HG03575 (cell line): ENCODE measurements around the gene DNASE1L2.
"Not testable (repeated sequence)": the region's sequence is repeated elsewhere in the genome, so short reads cannot be mapped to it uniquely, and the experiment has no call there.

ENCODE experiments used
- ATAC-seq: cut with Tn5 transposase; IDR thresholded peaks from one replicate; pipeline ENCODE4 v1.9.1; 2021; ENCODE audit not compliant: unreplicated experiment, insufficient number of reproducible peaks, low FRiP score; ENCODE audit errors: extremely low read depth

Gene DNASE1L2

DNA sequence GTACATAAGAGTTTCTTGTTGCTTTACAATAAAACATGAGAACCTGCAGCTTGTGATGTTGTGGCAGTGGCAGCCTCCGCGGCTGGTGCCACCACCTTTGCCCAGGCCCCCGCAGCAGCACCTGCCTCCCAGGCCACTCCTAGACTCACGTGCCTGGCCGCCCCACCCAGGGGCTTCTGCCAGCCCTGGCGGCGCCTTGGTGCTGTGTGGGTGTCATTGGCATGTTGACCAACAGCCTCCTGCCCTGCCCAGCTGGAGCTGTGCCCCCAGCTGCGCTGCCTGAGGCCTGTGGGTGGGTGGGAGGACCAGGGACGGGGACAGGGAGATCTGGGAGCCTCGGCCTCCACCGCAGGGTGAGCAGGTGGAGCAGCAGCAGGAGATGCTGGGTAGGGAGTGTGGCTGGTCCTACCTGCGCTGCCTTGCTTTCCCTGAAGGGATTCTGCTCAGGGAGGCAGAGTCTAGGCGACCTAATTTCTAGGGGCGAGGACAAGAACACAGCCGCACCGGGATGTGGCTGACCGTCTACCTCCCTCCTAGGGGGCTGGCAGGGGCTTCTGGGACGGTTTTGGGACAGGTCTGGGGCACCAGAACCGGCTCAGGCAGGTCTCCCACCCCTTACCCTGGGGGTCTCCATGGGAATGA is 428 bp upstream of the DNASE1L2 start:
- ATAC-seq = no peak

DNA sequence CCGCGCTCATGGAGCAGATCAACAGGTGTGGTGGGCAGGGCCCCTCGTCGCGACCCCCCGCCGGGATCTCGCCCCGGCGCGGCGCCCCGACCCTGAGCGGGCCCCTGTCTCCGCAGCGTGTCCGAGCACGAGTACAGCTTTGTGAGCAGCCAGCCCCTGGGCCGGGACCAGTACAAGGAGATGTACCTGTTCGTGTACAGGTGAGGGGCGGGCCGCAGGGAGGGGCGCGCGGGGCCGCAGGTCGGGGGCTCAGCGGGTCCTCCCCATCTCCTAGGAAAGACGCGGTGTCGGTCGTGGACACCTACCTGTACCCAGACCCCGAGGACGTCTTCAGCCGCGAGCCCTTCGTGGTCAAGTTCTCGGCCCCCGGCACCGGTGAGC is 848 bp downstream of the DNASE1L2 start:
- no peak for ATAC-seq

DNA sequence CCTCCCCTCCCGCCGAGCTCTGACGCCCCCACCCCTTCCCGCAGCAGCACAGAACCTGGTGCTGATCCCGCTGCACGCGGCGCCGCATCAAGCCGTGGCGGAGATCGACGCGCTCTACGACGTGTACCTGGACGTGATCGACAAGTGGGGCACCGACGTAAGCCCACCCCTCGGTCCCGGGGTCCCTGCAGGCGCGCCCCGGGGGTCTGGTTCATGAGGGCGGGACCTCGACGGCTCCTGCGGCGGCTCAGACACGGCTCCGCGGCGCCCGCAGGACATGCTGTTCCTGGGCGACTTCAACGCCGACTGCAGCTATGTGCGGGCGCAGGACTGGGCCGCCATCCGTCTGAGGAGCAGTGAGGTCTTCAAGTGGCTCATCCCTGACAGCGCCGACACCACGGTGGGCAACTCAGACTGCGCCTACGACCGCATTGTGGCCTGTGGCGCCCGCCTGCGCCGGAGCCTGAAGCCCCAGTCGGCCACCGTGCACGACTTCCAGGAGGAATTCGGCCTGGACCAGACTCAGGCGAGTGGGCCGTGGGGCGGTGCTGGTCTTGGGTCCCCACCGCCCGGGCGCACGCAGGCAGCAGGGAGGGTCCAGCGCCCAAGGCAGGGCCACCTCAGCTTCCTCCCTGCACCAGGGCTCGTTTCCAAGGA is 1.4 kb downstream of the DNASE1L2 start:
- ATAC-seq = no peak

DNA sequence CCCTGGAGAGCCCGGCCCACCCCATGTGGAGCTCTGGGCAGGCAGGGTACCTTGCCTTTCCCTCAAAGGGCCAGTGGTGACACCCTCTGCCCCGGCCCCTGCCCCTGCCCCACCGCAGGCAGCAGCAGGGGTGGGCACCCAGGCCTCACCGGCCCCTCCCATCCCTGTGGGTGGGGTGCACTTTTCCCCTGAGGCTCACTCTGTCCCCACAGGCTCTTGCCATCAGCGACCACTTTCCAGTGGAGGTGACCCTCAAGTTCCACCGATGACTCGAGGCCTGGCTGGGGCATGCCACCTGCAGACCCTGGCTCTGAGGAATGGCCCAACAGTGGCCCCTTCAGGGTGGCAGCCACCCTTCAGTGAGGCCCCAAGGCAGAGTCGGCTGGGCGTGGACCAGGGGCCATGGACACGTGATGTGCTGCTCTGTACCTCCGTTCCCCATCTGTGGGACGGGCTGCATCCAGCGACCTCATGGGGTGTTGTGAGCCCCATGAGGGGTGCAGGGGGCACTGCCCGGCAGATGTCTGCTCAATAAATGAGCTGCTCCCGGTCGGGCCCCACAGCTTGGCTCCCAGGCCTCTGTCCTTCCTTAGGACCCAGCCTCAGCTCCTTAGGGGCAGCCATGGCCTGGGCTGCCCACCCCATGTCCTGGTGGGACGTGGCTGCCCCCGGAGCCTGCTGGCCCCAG is 2.0 kb downstream of the DNASE1L2 start:
- no peak for ATAC-seq

DNA sequence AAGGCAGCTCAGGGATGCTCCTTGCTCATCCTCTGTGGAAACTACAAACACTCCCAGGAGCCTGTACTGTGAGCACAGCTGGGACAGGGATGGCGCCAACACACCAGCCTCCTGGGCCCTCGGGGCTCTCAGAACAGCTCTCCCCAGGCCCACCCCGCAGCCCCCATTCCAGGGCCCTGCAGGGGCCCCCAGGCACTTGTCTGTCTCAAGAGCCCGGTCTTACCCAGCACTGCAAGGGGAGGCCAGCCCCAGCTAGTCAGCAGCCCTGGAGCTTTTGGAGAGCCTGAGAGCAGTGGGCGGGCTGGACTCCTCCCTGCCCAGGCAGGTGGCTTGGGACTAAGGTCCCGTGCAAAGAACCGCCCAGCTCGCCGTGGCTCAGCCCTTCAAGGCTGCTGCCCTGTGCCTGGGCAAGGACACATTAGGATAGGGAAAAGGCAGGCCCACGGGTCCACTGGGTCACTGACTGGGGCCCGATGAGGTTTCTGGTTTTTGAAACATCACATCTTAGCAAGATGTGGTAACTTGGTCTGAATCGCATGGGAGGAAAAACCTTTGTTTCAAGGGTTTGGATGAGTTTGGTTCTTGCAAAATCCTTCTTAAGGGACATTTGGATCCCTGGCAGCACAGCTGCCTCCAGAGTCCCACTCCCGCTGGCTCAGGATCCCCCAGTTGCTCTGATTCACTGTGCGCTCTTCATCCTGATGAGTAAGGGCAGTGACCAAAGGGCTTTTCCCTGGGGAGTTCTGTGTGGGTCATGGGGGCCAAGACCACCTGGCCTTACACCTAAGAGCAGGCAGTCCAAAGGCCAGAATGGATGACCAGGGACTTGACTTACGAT is 2.8 kb downstream of the DNASE1L2 start:
- ATAC-seq = no peak

DNA sequence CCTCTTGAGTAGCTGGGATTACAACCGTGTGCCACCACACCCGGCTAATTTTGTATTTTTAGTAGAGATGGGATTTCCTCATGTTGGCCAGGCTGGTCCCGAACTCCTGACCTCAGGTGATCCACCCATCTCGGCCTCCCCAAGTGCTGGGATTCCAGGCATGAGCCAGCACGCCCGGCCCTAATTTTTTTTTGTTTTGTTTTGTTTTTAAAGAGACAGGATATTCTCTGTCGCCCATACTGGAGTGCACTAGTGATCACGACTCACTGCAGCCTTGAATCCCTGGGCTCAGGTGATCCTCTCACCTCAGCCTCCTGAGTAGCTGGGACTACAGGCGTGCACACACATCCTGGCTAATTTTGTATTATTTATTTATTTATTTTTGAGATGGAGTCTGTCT is 4.1 kb downstream of the DNASE1L2 start:
- not testable (repeated sequence) for ATAC-seq

DNA sequence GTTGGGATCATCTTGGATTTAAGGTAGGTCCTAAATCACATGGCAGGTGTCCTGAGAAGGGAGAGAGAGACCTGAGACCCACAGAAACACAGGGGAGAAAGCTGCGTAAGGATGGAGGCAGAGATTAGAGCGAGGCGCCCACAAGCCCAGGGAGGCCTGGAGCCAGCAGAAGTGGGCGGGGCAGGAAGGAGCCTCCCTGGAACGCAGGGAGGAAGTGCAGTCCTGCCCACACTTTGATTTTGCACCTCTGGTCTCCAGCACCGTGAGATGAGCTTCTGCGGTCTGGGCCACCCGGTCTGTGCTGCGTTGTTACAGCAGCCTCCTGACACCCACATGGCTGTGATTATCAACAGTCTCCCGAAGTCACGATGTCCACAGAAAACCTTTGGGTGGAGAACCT is 6.4 kb downstream of the DNASE1L2 start:
- no peak for ATAC-seq

DNA sequence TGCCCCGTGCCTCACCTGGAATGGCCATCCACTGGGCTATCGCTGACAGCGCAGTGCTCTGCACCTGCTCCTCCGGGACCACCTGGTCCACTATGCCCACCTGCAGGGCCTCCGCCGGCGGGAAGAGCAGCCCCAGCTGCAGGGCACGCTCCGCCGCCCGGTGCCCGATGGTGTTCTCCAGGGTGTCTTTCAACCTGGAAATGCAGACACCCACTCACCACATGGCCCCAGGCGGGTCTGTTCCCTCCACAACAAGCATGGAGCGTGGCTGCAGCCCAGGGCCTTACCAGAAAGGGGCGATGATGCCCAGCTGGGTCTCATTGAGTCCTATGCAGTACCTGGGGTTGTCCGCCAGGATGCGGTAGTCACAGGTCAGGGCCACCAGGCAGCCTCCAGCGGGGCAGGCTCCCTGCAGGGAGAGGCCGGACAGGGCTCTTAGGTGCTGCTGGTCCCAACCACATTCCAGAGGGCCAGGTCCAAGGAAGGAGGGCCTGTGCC is 6.8 kb downstream of the DNASE1L2 start:
- no peak for ATAC-seq

DNA sequence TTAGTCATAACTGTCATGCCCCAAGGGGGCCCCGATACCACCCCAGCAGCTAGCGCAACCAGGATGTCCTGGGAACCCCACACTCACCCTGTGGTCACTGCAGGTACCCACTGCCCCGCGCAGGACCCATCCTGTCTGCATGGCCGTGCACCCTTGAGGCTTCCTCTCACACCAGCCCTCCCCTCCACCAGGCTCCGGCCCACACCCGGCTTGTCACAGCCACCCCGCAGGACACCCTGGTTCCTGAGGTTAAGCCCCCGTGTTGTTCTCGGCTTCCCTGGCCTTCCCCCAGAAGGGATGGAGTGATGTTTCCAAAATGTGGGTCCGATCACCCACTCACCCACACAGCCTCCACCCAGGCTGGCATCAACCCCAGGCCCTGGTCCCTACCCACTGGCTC is 7.5 kb downstream of the DNASE1L2 start:
- no peak for ATAC-seq

DNA sequence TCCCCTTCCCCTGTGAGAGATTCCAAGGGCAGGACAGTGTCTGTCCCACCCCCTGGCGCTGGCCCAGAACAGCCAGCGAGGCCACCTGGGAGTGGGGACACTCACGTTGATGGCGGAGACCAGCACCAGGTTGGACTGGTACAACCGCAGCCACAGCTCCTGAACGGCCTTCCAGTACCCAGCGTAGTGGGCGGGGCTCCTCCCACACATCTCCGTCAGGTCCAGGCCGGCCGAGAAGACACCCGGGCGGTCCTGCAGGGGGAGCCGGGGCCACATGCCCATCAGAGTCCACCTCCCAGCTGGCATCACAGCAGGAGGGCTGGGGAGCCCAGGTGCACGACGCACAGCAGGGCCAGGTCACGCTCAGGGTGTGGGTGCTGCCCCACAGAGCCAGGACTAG is 8.1 kb downstream of the DNASE1L2 start:
- ATAC-seq = no peak

DNA sequence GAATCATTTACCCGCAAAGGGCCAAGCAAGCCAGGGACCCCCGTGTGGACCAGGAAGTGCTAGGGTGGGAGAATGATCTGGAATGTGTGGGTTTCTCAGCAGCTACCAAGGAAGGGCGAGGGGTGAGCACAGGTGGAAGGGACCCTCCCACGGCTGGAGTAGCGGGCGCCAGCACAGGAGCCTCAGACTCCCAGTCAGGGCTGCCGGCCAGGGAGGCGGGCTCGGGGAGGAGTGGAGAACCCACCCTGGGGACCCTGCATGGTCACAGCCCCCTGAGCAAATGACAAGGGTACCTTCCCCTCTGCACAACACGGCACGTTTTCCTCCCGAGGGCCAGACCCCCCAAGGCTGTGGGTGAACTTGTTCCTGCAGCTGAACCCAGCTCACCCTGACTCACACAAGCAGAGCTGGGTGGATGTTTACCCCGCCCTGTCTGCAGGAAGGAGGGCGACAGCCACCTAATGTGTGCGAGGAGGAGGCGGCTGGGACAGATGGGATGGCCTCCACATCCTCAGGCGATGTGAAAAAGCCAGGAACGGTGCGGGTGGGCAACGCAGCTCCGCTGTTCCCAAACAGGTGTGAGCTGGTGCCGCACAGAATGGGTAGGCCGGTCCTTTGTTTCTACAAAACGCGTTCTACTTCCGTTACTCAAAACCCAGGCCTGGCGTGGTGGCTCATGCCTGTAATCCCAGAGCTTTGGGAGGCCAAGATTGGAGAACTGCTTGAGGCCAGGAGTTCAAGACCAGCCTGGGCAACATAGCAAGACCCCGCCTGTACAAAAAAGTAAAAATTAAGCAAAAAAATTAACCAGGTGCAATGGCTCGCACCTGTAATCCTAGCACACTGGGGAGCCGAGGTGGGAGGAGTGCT is 8.9 kb downstream of the DNASE1L2 start:
- ATAC-seq = no peak

DNA sequence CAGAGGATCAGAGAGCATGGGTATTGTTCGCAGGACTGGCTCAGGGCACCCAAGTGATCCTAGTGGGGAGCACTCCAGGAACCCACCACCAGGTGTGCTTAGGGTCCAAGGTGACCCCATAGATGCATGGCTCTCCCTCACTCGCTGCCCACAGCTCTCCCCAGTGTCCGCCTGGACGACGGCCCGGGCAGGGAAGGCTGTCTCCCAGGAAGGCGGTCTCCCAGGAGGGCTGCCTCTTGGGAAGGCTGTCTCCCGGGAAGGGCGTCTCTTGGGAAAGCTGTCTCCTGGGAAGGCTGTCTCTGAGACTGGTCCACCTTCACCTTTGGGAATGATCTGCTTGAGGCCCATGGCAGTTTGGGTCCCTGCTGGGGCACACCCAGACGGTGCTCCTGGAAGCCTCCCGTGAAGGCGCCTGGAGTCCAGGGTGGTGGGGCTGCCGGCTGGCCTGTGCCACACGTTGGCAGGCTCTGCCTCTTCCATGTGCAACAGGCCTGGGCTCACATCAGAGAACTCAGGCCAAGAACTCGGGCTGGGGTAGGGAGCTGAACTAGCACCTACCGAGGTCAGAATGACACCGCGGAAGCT is 10.1 kb downstream of the DNASE1L2 start:
- ATAC-seq = no peak

DNA sequence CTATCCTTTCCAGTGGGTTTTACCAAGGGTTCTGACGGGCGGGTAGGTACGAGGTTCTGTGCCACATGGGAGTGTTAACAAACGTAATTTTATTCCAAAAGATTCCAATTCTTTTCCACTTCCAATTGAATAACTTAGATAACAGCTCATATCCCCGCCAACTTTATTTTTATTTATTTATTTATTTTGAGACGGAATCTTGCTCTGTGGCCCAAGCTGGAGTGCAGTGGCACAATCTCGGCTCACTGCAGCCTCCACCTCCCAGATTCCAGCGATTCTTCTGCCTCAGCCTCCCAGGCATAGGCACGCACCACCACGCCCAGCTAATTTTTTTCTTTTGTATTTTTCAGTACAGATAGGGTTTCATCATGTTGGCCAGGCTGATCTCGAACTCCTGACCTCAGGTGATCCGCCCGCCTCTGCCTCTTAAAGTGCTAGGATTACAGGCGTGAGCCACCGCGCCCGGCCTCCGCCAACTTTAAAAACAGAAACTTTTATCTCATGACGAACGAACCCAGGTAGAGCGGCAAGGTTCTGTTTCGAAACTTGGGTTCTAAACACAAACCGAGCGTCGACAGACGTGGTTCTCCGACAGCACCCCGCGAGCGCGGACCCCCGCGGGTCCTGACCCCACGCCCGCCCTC is 14.5 kb downstream of the DNASE1L2 start:
- no peak for ATAC-seq

DNA sequence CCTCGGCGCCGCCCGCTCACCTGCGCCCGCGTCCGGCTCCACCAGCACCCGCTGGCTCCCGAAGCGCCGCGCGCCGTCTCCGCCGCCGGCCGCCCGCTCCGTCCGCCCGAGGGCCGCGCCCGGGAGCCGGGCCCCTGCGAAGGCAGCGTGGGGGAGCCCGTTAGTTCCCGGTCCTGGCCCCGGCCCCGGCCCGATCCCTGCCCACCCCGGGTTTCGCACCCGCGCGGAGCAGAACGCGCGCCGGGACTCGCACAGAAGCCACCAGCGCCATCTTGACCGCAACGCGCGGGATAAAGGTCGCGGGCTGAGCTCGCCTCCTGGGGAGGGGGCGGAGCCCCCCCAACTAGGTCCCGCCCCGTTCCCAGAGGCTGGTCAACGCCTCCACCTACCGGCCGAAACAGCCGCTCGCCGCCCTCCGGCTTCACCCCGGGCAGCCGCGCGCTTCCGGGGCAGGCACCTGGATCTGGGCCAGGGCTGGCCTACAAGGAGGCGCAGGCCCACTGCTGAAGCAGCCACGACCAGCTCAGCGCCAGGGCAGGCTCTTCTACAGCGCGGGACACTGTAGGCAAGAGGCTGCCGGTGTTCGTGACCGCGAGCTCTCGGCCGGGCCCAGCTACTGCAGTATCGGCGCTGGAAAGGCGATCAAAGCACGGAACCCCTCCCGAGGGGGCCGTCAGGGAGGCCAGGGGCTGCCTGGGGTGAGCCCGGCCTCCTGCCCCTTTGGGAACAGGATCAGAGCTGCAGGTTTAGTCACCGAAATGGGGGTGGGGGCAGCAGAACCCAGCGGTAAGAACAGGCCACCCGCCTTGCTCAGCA is 15.3 kb downstream of the DNASE1L2 start, which contains the start of gene ECI1:
TSS of gene ECI1 (minus strand) at position 292 of the 816 bp plus-strand sequence. CDS start at position 271, 21 bp downstream.
- no peak for ATAC-seq

DNA sequence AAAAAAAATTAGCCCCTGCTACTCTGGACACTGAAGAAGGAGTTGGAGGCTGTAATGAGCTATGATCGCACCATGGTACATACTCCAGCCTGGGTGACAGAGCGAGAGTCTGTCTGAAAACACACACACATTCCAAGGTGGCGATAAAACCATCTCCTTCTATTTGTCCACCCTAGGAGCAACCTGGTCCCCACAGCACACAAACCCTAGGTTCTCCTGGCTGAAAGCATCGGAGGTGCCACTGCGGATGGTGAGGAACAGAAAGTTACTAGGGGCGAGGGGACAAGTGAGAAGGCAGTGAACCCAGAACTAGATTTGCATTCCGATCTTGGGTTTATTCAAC is 16.5 kb downstream of the DNASE1L2 start:
- ATAC-seq = no peak

DNA sequence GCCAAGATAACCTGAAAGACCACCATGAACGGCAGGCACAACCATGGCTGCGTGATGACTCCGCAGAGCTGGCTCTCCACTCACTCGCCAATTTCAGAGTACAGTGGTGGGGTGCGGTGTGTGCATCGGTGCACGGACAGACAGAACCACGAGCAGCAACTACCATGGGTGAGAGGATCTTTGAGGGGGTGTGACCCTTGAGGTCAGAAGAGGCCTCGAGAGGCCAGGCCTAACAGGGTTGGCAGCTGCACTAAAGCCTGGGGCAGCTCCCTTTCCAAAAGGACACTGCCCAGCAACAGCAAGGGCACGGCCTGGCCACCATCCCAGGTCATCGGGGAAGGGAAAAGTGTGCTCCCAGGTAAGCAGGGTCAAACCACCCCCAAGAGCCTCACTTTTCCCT is 17.0 kb downstream of the DNASE1L2 start:
- no peak for ATAC-seq

DNA sequence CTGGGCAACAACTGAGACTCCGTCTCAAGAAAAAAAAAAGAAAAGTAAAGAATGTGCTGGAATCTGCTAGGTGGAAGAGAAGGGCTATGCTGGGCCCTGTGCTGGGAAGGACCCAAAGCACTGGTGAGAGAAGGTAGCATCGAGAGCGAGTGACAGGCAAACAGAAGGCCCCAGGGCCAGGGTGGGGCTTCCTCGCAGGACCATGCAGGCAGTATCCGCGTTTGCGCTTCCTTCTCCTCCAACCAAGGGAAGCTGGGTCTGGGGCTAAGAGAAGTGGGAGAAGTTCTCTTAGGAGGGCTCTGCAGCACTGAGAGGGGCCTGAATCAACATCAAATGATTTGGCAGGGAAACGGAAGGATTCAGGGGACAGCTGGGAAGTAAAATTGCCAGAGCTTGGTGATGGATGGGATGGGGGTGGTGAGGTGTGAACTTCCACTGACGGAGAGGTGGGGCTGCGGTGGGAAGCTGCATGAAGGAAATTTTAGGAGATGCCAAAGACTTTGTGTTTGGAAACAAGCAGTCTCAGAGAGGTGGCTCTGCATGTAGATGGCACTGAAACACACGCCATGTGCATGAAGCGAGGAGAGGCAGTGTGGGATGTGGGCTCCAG is 20.4 kb downstream of the DNASE1L2 start:
- ATAC-seq = no peak
